ENCODE data around the gene CD93.

Gene CD93

GRCh38 chr20:23082846-23083552, 3.1 kb downstream of the CD93 start:
- DNase-seq = no peak

- no peak for DNase-seq
Measured at GRCh38 chr20:23081263-23081819, 4.8 kb downstream of the CD93 start.

- no peak for DNase-seq
Measured at GRCh38 chr20:23080521-23080920, 5.6 kb downstream of the CD93 start.

- no peak for DNase-seq
Measured at GRCh38 chr20:23079926-23080325, 6.2 kb downstream of the CD93 start.

GRCh38 chr20:23079016-23079351, 7.1 kb downstream of the CD93 start:
- peak; percentile 69 for DNase-seq

GRCh38 chr20:23078351-23079015, 7.6 kb downstream of the CD93 start:
- DNase-seq = peak; percentile 69

- DNase-seq = no peak
Measured at GRCh38 chr20:23077277-23077676, 8.8 kb downstream of the CD93 start.

- no peak for DNase-seq
Measured at GRCh38 chr20:23074052-23074451, 12.1 kb downstream of the CD93 start.

- DNase-seq = no peak
Measured at GRCh38 chr20:23072892-23073586, 13.1 kb downstream of the CD93 start.

- no peak for DNase-seq
Measured at GRCh38 chr20:23071996-23072395, 14.1 kb downstream of the CD93 start.

GRCh38 chr20:23071398-23071797, 14.7 kb downstream of the CD93 start:
- DNase-seq = no peak

- no peak for DNase-seq
Measured at GRCh38 chr20:23069108-23069507, 17.0 kb downstream of the CD93 start.

GRCh38 chr20:23068283-23068682, 17.8 kb downstream of the CD93 start:
- DNase-seq = no peak

GRCh38 chr20:23066772-23067171, 19.4 kb downstream of the CD93 start:
- no peak for DNase-seq

- no peak for DNase-seq
Measured at GRCh38 chr20:23065266-23066201, 20.6 kb downstream of the CD93 start.

- DNase-seq = no peak
Measured at GRCh38 chr20:23063581-23063980, 22.5 kb downstream of the CD93 start.

- DNase-seq = no peak
Measured at GRCh38 chr20:23063168-23063567, 23.0 kb downstream of the CD93 start.

- DNase-seq = no peak
Measured at GRCh38 chr20:23062632-23063031, 23.5 kb downstream of the CD93 start.

- DNase-seq = no peak
Measured at GRCh38 chr20:23061734-23062561, 24.2 kb downstream of the CD93 start.

- no peak for DNase-seq
Measured at GRCh38 chr20:23061262-23061661, 24.9 kb downstream of the CD93 start.

- DNase-seq = no peak
Measured at GRCh38 chr20:23060629-23061028, 25.5 kb downstream of the CD93 start.

- DNase-seq = no peak
Measured at GRCh38 chr20:23059846-23060245, 26.3 kb downstream of the CD93 start.
